Neural crest cell (in vitro differentiated cells): ENCODE measurements around the gene TTF2. TPM values are rescaled to one million over a fixed set of nuclear protein-coding genes. Genes with fewer than 3 reads are reported as not detected.
A peak's percentile ranks its signal among the peaks of the same experiment; 100 is the strongest.

Experiments used
- DNase-seq: peaks from one replicate; pipeline ENCODE4 v3.0.0; 2021; ENCODE audit warnings: low read depth, mixed read lengths, low spot score
- H3K27ac Mint-ChIP-seq: one replicate; pipeline ENCODE4 v1.8.0; 2021; ENCODE audit warnings: mild to moderate bottlenecking, mixed read lengths; ENCODE audit not compliant: unreplicated experiment
- H3K27me3 Mint-ChIP-seq: 2 replicates; pipeline ENCODE4 v1.8.0; 2021; ENCODE audit warnings: low read depth, mild to moderate bottlenecking, mixed read lengths
- H3K36me3 Mint-ChIP-seq: 2 replicates; pipeline ENCODE4 v1.8.0; 2021; ENCODE audit warnings: low read depth, mild to moderate bottlenecking, mixed read lengths
- H3K4me1 Mint-ChIP-seq: 2 replicates; pipeline ENCODE4 v1.8.0; 2021; ENCODE audit warnings: mixed read lengths
- H3K4me3 Mint-ChIP-seq: one replicate; pipeline ENCODE4 v1.8.0; 2021; ENCODE audit warnings: mild to moderate bottlenecking, mixed read lengths
- H3K9me3 Mint-ChIP-seq: 2 replicates; pipeline ENCODE4 v1.8.0; 2021; ENCODE audit warnings: mixed read lengths
- CTCF ChIP-seq: fragments of 200-600 bp; sonication (generic); conservative IDR thresholded peaks from 2 replicates; pipeline ENCODE4 v1.5.0; 2021; ENCODE audit warnings: antibody characterized with exemption, mild to moderate bottlenecking
- total RNA-seq: library from RNA; stranded (reverse); gene quantifications from 2 replicates; pipeline ENCODE4 v1.2.1, GENCODE V29; 2021

Gene TTF2
- total RNA-seq, 1 donor from 2014 or later = 66.7 TPM

GRCh38 chr1:117033772-117034171 lies 26.4 kb upstream of the TTF2 start:
- Mint-ChIP-seq H3K27me3 (no peaks in the 10 kb centered on the region), H3K27ac (peak overlapping the region; percentile 40), H3K4me1 (peaks cover 32% of the 10 kb centered on the region), H3K9me3 (no peaks in the 10 kb centered on the region), H3K4me3 (no peak overlapping the region), H3K36me3 (peaks cover under 1% of the 10 kb centered on the region)
- TF ChIP-seq CTCF = no peak
- no peak for DNase-seq

- no peaks in the 10 kb centered on the region for H3K27me3 Mint-ChIP-seq
- no peak overlapping the region for H3K4me3 Mint-ChIP-seq
- H3K9me3 Mint-ChIP-seq = no peaks in the 10 kb centered on the region
- no peak for TF ChIP-seq CTCF
- H3K4me1 Mint-ChIP-seq = peaks cover 32% of the 10 kb centered on the region
- DNase-seq = no peak
- H3K36me3 Mint-ChIP-seq = peaks cover 4% of the 10 kb centered on the region
- H3K27ac Mint-ChIP-seq = no peak overlapping the region
These were observed 25.3 kb upstream of the TTF2 start for GRCh38 chr1:117034791-117035290.

GRCh38 chr1:117036018-117036461 lies 24.1 kb upstream of the TTF2 start:
- Mint-ChIP-seq H3K4me3 (no peak overlapping the region), H3K27ac (no peak overlapping the region), H3K27me3 (no peaks in the 10 kb centered on the region), H3K9me3 (no peaks in the 10 kb centered on the region), H3K4me1 (peaks cover 32% of the 10 kb centered on the region), H3K36me3 (peaks cover 4% of the 10 kb centered on the region)
- no peak for DNase-seq
- TF ChIP-seq CTCF = no peak

GRCh38 chr1:117037802-117038201 lies 22.3 kb upstream of the TTF2 start:
- TF ChIP-seq CTCF = no peak
- peaks cover 4% of the 10 kb centered on the region for H3K36me3 Mint-ChIP-seq
- no peak for DNase-seq
- H3K27me3 Mint-ChIP-seq = no peaks in the 10 kb centered on the region
- H3K4me1 Mint-ChIP-seq = peaks cover 22% of the 10 kb centered on the region
- peaks cover 3% of the 10 kb centered on the region for H3K9me3 Mint-ChIP-seq
- no peak overlapping the region for H3K27ac Mint-ChIP-seq
- no peak overlapping the region for H3K4me3 Mint-ChIP-seq

- H3K36me3 Mint-ChIP-seq = peaks cover 4% of the 10 kb centered on the region
- TF ChIP-seq CTCF = no peak
- no peaks in the 10 kb centered on the region for H3K27me3 Mint-ChIP-seq
- peaks cover 18% of the 10 kb centered on the region for H3K4me1 Mint-ChIP-seq
- H3K27ac Mint-ChIP-seq = no peak overlapping the region
- H3K4me3 Mint-ChIP-seq = no peak overlapping the region
- H3K9me3 Mint-ChIP-seq = peaks cover 6% of the 10 kb centered on the region
- DNase-seq = no peak
These were observed 21.9 kb upstream of the TTF2 start for GRCh38 chr1:117038236-117038635.
